ENCODE measurements around the gene PCGF3.
"Not testable (repeated sequence)": the region's sequence is repeated elsewhere in the genome, so short reads cannot be mapped to it uniquely, and the experiment has no call there.

PCGF3 gene

GRCh38 chr4:771464-771863, 65.8 kb downstream of the PCGF3 start:
- no peaks in the 10 kb centered on the region for H3K27me3 ChIP-seq (ENCODE audit: control insufficient read depth, insufficient read depth, low read length)
- no peak overlapping the region for H3K4me2 ChIP-seq (ENCODE audit: low read length)
- peaks cover 29% of the 10 kb centered on the region for H3K79me2 ChIP-seq
- H3K9me3 ChIP-seq (ENCODE audit: control insufficient read depth, low read length), result no peaks in the 10 kb centered on the region
- no peak overlapping the region for H2AFZ ChIP-seq
- H3K4me1 ChIP-seq, result no peaks in the 10 kb centered on the region
- no peak overlapping the region for H3K9ac ChIP-seq
- no peaks in the 10 kb centered on the region for H3K36me3 ChIP-seq (ENCODE audit: control insufficient read depth, insufficient read depth, low read length)
- H3K4me3 ChIP-seq (ENCODE audit: low read depth, low read length), result no peak overlapping the region
- H3K27ac ChIP-seq, result no peak overlapping the region
- TF ChIP-seq CTCF (IDR thresholded peaks at IDR 0.05), result no peak

- no peaks in the 10 kb centered on the region for H3K4me1 ChIP-seq
Observed at GRCh38 chr4:772118-772517, 66.5 kb downstream of the PCGF3 start.

GRCh38 chr4:772776-773175, 67.1 kb downstream of the PCGF3 start:
- Histone ChIP-seq H3K27me3 (ENCODE audit: control insufficient read depth, insufficient read depth, low read length) (no peaks in the 10 kb centered on the region), H3K36me3 (ENCODE audit: control insufficient read depth, insufficient read depth, low read length) (no peaks in the 10 kb centered on the region), H3K27ac (no peak overlapping the region), H3K4me3 (ENCODE audit: low read depth, low read length) (no peak overlapping the region), H2AFZ (no peak overlapping the region), H3K9ac (no peak overlapping the region), H3K4me1 (no peaks in the 10 kb centered on the region), H3K79me2 (peaks cover 38% of the 10 kb centered on the region), H3K9me3 (ENCODE audit: control insufficient read depth, low read length) (no peaks in the 10 kb centered on the region), H3K4me2 (ENCODE audit: low read length) (no peak overlapping the region)
- TF ChIP-seq CTCF (IDR thresholded peaks at IDR 0.05), result no peak

More at GRCh38 chr4:772118-772517, 66.5 kb downstream of the PCGF3 start:
- Histone ChIP-seq H3K36me3 (ENCODE audit: control insufficient read depth, insufficient read depth, low read length) (no peaks in the 10 kb centered on the region), H3K27ac (no peak overlapping the region), H3K79me2 (peaks cover 33% of the 10 kb centered on the region), H3K4me3 (ENCODE audit: low read depth, low read length) (no peak overlapping the region), H3K27me3 (ENCODE audit: control insufficient read depth, insufficient read depth, low read length) (no peaks in the 10 kb centered on the region), H3K9me3 (ENCODE audit: control insufficient read depth, low read length) (no peaks in the 10 kb centered on the region), H2AFZ (no peak overlapping the region), H3K4me2 (ENCODE audit: low read length) (no peak overlapping the region), H3K9ac (no peak overlapping the region)
- TF ChIP-seq CTCF (IDR thresholded peaks at IDR 0.05), result no peak

GRCh38 chr4:773214-773613, 67.6 kb downstream of the PCGF3 start:
- Histone ChIP-seq H3K27me3 (ENCODE audit: control insufficient read depth, insufficient read depth, low read length) (no peaks in the 10 kb centered on the region), H3K36me3 (ENCODE audit: control insufficient read depth, insufficient read depth, low read length) (no peaks in the 10 kb centered on the region), H3K79me2 (peaks cover 38% of the 10 kb centered on the region), H3K27ac (no peak overlapping the region), H3K4me2 (ENCODE audit: low read length) (no peak overlapping the region), H3K4me3 (ENCODE audit: low read depth, low read length) (no peak overlapping the region), H2AFZ (no peak overlapping the region), H3K9ac (no peak overlapping the region), H3K9me3 (ENCODE audit: control insufficient read depth, low read length) (no peaks in the 10 kb centered on the region), H3K4me1 (no peaks in the 10 kb centered on the region)
- TF ChIP-seq CTCF (IDR thresholded peaks at IDR 0.05), result no peak

- not testable (repeated sequence) for H3K9ac ChIP-seq; H3K4me1 ChIP-seq; H3K36me3 ChIP-seq (ENCODE audit: control insufficient read depth, insufficient read depth, low read length)
Observed at GRCh38 chr4:774419-775092, 68.9 kb downstream of the PCGF3 start.

GRCh38 chr4:775485-775884, 69.9 kb downstream of the PCGF3 start:
- H3K4me1 ChIP-seq; H3K4me3 ChIP-seq (ENCODE audit: low read depth, low read length); H3K4me2 ChIP-seq (ENCODE audit: low read length); H3K9ac ChIP-seq; H3K36me3 ChIP-seq (ENCODE audit: control insufficient read depth, insufficient read depth, low read length); H2AFZ ChIP-seq; H3K27me3 ChIP-seq (ENCODE audit: control insufficient read depth, insufficient read depth, low read length); H3K27ac ChIP-seq; H3K9me3 ChIP-seq (ENCODE audit: control insufficient read depth, low read length): not testable (repeated sequence)
- H3K79me2 ChIP-seq, result peaks cover 51% of the 10 kb centered on the region

More at GRCh38 chr4:774419-775092, 68.9 kb downstream of the PCGF3 start:
- not testable (repeated sequence) for H3K27ac ChIP-seq; H2AFZ ChIP-seq; H3K9me3 ChIP-seq (ENCODE audit: control insufficient read depth, low read length); H3K4me3 ChIP-seq (ENCODE audit: low read depth, low read length); H3K4me2 ChIP-seq (ENCODE audit: low read length); H3K27me3 ChIP-seq (ENCODE audit: control insufficient read depth, insufficient read depth, low read length)
- peaks cover 47% of the 10 kb centered on the region for H3K79me2 ChIP-seq
